Measurements from ENCODE around the gene ANKRD53.
A peak's percentile ranks its signal among the peaks of the same experiment; 100 is the strongest.
"Not testable (repeated sequence)": the region's sequence is repeated elsewhere in the genome, so short reads cannot be mapped to it uniquely, and the experiment has no call there.

The ANKRD53 gene

DNA sequence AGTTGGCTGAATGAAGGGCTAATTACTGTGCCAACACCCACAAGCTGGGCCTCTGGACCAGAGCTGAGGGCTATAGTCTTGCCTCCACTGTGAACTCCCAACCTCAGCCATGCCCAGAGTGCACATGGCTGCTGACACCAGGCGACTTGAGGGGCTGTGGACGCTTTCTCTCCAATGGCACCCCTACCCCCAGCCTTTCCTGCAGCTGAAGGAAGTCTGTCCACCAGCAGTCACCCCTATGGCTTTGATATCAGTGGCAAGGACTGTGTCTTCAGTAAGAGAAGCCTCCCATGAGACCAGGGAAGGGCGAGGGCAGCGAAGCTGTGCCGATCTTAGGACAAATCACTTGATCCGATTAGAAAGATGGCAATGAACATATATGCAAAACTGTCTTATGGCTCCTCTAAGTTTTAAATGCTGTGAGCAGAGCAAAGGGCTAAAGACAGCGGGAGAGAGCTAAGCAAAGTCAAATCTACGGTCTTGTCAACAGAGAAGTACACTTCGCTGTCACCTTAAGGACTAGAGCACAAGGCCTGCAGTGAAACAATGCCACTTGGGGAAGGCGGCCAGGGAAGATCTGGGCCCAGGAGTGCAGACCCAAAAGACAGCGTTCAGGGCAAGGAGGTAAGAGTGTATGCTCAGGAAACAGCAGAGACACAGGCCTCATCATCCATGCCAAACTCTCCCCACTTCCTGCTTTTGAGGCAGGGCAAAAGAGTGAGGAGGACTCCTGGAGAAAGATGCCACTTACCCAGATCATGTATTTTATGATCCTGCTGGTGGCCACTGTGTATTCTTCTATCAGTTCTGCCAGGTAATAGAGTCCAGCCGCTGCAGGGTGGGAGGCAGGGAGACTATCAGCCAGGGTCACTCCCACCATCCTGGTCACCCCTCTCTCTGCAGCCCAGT, 14.8 kb downstream of the ANKRD53 start:
- no peak for DNase-seq

DNA sequence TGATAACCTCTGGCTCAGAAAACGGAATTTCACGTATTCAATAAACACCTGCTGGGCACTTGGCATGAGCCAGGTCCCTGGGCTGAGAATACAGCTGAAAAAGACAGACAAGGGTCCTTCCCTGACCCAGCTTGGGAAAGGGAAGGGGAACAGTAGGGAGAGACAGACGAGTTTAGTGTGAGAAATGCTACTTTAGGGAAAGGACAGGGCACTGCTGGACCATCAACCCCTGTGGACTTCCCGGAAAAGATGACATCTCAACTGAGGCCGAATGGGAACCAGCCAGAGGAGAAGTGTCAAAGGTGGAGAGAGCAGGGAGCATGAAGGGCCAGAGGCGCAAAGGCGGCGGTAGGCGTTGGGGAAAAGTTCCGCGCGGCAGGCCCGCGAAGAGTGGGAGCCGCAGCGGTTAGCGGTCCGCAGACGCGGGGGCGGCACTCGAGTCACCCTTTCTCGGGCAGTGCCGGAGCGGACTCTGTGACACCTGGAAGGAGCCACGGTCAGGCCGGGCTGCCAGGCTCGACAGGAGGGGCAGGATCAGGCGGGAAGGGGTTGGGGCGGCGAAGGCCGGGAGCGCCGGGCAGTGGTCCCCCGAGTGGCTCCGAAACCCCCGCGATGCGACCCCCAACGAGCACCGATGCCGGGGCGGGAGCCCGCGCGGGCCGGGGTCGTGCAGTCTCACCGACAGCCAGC, 15.7 kb downstream of the ANKRD53 start:
- peak; percentile 60 for DNase-seq

DNA sequence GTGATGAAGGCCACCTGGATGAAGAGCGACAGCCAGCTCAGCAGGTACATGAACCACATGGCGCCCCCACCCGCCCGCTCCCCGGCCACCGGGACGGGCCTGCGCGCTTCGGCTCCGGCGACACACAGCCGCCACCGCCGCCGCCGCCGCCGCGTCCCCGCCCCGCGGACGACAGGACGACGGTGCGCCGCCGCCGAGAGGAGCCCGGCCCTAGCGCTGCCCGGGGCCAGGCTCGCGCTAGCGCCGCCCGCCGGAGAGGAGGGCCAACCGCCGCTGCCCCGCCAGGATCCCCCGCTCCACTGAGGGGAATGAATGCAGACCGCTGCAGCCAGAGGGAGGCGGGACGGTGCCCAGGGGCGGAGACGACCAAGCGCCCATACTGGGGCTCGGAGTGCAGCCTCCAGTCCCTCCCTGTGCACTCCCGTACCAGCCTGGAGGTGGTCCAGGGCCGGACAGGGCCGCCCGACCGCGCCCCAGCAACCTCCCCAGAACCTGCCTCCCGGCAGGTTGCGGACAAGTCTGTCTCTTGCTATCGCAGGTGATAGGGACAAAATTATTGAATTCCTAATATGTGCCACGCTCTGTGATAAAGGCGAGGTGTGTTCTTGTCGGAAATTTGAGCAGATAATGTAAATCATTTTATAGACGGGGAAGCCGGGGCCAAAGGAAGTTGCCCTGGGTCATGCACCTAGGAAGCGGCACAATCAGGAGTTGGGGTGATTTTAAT, 16.4 kb downstream of the ANKRD53 start, which contains the start of gene TEX261:
Gene TEX261 (minus strand): TSS at position 175 of the 727 bp plus-strand sequence. CDS start 116 bp downstream, at position 59.
- peak; percentile 90 for DNase-seq

DNA sequence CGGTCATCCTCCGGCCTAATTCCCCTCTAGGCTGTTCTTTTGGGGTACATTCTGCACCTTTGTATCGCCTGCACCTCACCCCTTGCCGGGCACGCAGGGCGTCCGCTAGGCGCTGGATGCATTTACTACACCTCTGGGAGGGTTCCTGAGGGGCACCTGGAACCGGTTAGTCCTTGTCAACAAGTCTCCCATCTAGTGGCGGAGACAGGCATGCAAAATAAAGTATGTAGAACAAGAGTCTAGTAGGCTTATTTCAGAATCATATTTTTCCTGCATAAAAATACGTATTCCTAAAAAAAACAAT, 16.9 kb downstream of the ANKRD53 start:
- DNase-seq, result peak; percentile 49

DNA sequence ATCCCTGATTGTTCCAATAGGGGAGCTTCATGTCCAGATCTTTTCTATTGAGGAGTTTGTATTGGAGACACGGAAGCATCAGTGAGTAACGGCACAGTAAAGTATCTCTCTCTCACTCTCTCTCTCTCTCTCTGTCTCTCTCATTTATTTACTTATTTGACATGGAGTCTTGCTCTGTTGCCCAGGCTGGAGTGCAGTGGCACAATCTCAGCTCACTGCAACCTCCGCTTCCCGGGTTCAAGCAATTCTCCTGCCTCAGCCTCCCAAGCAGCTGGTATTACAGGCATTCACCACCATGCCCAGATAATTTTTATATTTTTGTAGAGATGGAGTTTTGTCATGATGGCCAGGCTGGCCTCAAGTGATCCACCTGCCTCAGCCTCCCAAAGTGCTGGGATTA, 20.5 kb downstream of the ANKRD53 start:
- DNase-seq, result not testable (repeated sequence)

DNA sequence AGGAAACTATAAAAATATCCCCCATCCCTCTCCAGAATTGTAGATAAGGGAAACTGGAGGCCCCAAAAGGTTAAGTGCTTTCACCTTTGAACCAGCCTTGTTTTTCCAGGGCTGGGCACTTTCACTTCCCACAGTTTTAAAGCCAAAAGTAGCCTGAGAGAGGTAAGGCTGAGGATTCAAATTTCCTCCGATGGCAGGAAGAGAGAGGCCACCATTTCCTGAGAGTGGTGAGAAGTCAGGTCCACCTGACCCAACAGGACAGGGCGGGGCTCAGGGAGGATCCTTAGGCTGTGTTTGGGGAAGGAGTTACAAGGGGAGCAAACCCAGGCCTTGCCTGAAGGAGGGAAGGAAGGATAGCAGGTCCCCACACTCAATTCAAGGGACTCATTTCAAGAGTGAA, 20.9 kb downstream of the ANKRD53 start:
- no peak for DNase-seq

DNA sequence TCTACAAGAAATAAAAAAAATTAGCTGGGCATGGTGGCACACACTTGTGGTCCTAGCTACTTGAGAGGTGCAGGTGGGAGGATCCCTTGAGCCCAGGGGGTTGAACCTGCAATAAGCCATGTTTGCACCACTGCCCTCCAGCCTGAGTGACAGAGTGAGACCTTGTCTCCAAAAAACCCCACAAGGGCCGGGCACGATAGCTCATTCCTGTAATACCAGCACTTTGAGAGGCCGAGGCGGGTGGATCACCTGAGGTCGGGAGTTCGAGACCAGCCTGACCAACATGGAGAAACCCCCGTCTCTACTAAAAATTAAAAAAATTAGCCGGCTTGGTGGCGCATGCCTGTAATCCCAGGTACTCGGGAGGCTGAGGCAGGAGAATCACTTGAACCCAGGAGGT, 21.5 kb downstream of the ANKRD53 start:
- not testable (repeated sequence) for DNase-seq

DNA sequence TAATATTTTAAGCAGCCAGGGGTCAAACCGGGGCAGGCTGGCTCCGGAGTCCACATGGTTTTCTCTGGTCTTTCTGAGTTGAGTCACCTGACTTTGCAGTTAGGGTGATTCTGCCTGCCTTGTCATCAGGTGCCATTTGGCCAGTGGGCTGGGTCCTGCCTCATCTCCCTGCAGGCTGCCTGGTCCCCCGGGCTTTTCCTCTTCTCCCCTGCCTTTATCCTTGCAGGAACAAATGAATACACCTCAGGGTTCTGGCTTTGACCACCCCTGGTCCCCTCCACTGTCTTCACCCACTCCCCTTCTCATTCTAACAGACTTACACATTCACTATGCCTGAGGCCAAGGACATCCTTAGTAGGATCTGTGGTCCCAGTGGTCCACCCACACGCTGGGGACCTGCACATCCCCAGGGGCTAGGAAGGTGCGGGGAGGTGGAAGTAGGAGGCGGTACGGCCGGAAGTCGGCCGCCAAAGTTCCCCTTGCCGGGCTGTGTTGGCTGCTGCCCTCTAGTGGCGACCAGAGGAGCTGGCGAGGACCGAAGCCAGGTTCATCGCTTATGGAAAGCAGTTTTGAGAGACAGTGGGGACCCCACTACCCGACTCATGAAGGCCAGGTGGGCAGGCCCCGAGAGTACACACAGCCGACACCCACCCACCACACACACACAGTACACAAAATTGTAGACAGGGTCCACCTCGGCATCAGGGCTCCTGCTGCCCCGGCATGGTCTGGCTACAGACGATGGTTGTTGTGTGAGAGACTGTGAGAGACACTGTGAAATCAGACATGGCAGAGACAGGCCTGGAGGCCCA, 22.6 kb downstream of the ANKRD53 start:
- DNase-seq, result peak; percentile 83

DNA sequence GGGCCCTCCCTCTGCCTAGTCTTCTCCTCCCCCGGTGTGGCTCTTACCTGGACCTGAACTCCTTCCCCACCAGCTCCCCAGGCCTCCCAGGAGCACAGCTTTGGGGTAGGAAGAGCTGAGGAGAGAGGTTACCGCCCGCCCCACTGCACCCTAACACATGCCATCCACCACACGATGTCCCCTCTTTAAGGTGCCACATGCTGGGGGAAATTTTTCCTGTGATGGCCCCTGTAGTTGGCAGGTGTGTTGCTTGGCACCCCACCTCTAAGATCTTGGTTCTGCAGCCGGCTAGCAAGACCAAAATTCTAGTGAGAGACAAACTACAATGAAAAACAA, 23.1 kb downstream of the ANKRD53 start:
- DNase-seq, result no peak

DNA sequence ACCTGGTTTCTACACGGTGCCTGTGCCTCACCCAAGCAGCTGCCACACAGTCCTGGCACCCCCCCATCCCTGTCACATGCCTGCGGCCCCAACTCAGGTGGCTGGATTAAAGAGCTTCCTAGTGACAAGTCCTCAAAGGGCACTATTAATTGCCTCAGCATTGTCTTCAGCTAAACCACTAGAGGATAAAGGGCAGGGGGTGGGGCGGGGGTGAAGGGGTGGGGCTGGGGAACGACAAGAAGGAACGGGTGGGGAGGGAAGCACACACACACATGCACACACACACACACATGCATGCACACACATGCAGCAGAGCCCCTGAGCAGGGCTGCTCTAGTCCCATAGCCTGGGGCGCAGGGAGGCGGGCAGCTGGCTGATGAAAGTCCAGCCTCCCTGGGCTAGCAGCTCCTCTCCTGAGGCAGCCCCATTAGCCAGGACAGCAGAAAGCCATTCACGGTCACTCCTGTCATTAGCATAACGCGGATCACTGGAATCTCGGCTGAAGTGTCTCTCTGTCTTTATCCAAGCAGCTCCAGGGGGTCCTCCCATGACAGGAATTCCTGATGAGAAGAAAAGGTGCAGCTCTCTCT, 23.6 kb downstream of the ANKRD53 start:
- no peak for DNase-seq

DNA sequence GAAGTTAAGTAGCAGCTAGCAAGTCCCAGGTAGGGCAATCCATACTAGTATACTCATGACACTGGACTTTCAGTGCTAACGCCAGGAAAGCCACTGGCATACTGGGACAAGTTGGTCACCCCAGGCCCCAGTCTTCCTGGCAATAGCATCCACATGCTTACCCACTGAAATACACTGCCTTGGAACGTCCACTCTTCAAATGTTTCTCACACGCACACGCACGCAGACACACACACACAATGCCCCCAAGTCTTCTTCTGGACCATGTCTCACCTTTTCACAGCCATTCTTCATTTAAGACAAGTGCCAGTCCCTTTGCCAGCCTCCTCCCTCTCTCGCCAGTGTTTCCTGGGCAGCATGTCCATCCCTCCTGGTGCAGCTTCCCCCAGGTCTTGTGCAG, 25.0 kb downstream of the ANKRD53 start:
- DNase-seq, result no peak

DNA sequence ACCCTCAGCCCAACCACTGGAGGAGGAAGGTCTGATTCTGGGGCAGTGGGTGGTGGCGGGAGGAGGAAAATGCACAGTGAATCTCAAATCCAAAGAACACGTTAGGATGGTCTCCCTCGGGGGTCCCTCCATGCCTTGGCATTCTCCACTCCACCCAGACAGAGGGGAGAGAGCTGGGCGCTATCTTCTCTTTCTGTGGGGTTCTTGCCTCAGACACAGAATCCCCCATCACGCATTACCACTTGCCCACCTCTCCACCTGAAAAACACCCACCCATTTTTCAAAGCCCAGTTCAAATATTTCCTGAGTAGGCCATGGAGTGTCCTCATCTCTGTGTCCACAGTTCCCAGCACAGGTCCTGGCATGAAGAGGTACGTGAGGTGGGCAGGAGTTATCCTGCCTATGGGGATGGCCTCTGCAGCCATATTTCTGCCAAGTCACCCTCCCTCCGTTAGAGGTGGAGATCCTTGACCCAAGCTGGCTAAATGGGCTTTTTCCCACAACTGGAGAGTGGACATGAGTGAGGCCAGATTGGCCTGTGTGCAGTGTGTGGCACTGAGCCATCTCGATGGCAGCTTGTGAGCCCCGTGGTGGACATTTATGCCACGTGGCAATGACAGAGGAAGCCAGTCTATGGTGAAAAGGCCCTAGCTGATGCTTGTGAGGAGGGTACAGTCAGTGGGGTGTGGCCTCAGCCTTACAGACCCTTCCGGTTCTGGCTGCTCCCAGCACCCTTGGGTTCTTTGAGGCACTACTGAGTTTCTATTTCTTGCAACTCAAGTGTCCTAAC, 25.7 kb downstream of the ANKRD53 start:
- DNase-seq, result no peak

DNA sequence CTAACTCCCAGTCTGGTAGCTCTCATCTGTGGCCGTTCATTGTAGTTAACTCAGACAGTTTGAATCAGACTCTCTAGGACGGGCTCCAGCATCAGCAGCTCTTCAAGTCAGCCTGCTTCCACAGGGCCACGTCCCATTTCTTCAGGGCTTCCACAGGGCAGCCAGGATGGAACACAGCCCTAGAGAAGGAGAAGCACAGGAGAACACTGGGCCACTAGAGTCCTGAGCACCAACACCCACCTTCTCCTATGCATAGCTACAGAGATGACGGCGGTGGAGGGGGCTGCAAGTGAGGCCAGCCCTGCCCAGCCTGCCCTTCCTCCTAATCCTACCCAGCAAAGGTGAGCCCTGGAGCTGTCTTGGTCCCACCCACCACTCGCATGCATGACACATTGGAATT, 26.4 kb downstream of the ANKRD53 start:
- no peak for DNase-seq

DNA sequence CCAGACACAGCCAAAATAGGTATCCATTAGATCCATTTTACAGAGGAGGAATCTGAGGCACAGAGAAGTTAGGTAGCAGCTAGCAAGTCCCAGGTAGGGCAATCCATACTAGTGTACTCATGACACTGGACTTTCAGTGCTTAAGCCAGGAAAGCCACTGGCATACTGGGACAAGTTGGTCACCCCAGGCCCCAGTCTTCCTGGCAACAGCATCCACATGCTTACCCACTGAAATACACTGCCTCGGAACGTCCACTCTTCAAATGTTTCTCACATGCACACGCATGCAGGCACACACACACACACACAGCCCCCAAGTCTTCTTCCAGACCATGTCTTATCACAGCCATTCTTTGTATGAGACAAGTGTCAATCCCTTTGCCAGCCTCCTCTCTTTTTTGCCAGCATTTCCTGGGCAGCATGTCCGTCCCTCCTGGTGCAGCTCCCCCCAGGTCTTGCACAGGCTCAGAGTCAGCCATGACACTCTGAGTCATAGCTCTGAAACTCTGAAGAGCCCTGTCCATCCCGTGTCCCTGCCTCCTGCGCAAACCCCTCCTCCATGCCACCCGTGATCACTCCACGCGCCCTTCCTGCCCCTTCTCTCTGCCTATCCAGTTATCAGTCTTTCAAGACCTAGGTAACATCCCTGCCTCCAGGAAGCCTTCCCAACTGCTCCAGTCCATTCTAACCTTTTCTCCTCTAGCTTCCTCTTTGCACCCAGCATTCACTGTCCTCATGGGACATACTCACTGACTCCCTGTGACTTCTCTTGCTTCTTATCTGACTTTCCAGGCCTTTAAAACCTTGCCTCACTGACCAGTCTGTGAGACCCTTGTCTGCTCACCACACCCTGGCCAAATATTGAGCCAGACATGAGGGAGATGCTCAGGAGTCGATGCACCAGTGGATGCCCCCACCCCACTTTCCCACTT, 27.1 kb downstream of the ANKRD53 start:
- no peak for DNase-seq

DNA sequence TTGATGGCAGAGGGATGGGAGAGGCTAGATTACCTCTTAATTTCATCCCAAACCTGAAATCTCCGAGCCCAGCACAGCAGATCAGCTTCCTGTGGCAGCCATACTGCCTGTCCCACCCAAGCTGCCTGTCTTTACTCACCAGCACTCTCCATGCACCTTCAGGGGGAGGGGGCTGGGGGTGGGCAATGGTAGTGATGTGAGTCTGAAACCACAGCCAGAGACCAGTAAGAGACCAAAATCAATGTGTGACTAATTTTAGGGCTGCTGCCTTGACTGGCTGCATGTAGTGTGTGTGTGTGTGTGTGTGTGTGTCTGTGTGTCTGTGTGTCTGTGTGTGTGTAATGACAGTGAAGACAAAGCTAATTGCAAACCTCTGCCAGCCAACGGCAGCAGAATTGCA, 27.9 kb downstream of the ANKRD53 start:
- DNase-seq, result no peak

DNA sequence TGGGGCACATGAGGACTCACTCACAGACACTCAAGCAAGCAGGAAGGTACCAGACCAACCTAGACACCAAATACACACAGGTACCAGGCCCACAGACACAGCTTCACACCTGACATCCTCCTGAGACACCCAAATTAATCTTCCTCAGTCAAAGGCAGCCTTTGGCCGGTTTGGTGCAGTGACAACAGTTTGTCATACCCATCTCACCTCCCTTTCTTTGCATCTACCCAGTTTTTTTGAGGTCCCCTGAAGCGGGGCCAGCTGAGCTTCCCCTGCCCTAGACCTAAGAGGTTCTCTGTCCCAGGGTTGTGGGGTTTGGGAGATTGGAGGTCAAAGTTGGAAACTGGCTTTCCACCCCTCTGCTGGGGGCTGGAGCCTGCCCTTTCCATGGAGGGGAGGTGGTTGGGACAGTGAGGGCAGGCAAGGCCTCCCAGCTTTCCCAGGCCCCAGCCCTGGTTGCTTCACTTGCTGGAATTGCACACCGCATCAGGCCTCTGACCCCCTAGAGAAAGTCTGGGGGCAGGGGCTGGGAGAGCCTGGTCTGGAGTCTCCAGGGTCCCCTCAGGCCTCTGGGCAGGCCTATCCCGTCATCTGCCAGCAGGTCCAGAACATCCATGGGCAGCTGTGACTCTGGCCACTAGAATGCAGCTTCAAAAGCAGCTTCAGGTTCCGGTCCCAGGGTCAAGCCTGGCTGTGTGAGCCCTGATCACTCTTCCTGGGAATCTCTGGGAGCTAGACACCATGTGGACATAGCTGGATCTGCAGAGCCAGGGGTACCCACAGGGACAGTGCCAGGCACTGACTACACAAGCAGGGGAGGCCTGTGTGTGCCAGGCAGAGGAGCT, 28.7 kb downstream of the ANKRD53 start:
- DNase-seq, result no peak

DNA sequence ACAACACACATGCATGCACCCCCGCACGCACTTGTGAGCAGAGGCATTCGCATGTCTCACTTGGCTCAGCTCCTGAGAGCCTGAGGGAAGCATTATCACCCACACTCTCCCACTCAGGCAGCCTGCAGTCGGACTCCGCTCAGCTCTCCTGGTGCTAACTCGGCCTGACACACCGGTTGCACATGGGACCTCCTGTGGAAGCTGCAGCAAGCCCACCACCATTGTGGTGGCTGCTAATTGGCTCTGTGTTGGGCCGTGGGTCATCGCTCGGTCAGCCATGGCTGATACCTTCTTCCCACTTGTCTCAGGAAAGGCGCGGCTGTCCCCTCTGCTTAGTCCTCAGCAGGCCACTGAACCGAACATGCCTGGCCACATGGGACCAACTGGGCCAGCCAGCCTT, 29.9 kb downstream of the ANKRD53 start:
- DNase-seq, result no peak

DNA sequence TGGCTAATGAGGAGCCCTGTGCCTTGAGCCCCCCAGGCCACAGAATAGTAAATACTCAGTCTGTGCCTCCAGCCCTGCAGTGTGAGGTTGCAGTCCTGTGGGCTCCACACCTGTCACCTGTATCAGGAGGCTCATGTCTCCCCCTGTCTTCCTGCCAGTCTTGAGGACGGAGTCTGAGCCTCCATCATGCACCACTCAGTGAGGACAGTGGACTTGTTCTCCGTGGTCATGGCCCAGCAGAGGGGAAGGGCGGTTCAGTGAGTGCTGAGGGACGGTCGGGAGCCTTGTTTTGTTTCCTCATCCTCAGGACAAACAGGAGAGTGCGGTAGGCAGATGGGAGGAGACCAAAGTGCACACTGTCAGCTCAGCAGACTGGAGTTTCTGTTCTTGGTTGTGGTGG, 33.4 kb downstream of the ANKRD53 start:
- DNase-seq, result not testable (repeated sequence)

DNA sequence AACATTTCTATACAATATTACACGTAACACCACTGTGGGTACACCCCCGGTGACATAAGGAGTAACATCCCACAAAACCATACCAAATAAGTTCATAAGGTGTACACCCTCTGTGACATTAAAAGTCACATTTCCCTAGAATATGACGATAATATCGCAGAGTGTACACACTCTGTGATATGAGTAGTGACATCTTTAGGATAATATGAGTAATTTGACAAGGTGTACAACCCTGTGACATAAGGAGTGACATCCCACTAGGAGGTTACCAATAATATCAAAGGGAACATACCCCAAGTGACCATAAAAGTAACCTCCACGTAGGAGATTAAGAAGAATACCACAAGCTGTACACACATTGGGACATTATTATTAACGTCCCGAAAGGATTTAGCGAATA, 40.2 kb downstream of the ANKRD53 start:
- DNase-seq, result no peak

DNA sequence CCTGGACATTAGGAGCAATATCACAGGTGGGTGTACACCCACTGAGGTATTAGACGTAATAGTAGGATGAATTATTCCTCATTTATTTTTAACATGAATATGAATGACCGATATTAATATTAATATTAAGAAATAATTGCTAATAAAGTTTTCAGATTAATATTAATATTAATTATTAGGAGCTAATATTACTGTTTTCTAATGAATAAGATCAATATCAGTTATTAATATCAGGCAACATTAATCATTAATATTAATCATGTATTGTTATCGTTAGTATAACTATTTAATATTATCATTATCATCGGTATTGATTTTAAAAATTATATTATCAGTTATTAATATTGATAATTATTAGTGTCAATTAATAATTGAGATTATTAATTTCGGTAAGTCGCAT, 41.6 kb downstream of the ANKRD53 start:
- DNase-seq, result not testable (repeated sequence)

All from stimulated activated CD4-positive, alpha-beta T cell treated with anti-CD3 and anti-CD28 coated beads, Interleukin-1b, Interleukin-23, amount 100 ng/mL, for 48 hours (primary cell).